ENCODE measurements around the gene LRCOL1. TPM values are rescaled to one million over a fixed set of nuclear protein-coding genes. Genes with fewer than 3 reads are reported as not detected.

Gene LRCOL1
- total and polyA plus RNA-seq, 8 donors: 0.63 to 2.2 (median 1.4) TPM

DNA sequence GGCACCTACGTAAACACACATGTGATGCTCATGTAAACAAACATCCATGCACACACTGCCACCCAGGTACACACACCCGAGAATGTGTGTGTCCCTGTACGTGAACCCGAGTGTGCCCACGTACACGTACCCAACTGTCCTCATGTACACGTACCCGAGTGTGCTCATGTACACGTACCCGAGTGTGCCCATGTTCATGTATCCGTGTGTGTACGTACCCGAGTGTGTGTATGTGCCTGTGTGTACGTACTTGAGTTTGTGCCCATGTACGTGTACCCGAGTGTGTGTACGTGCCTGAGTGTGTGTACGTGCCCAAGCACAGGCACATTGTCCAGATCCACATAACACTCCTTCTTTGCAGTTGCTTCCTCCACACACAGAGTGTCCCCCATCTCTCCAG is 45.0 kb downstream of the LRCOL1 start:
- Histone ChIP-seq H3K36me3 (peaks cover 0 to 25% of the 10 kb centered on the region in 2 donors), H3K9me3 (no peaks in the 10 kb centered on the region), H3K4me3 (no peak overlapping the region), H3K4me1 (peaks cover 7 to 12% of the 10 kb centered on the region in 2 donors), H3K27me3 (peaks cover 0 to 10% of the 10 kb centered on the region in 2 donors), H3K27ac (no peak overlapping the region)
- ATAC-seq (no peak), DNase-seq (no peak)
- intact Hi-C loops (cut with DNase I): no loop called here
- TF ChIP-seq, protein P1, sequence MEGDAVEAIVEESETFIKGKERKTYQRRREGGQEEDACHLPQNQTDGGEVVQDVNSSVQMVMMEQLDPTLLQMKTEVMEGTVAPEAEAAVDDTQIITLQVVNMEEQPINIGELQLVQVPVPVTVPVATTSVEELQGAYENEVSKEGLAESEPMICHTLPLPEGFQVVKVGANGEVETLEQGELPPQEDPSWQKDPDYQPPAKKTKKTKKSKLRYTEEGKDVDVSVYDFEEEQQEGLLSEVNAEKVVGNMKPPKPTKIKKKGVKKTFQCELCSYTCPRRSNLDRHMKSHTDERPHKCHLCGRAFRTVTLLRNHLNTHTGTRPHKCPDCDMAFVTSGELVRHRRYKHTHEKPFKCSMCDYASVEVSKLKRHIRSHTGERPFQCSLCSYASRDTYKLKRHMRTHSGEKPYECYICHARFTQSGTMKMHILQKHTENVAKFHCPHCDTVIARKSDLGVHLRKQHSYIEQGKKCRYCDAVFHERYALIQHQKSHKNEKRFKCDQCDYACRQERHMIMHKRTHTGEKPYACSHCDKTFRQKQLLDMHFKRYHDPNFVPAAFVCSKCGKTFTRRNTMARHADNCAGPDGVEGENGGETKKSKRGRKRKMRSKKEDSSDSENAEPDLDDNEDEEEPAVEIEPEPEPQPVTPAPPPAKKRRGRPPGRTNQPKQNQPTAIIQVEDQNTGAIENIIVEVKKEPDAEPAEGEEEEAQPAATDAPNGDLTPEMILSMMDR (IDR thresholded peaks at IDR 0.05): no peak

DNA sequence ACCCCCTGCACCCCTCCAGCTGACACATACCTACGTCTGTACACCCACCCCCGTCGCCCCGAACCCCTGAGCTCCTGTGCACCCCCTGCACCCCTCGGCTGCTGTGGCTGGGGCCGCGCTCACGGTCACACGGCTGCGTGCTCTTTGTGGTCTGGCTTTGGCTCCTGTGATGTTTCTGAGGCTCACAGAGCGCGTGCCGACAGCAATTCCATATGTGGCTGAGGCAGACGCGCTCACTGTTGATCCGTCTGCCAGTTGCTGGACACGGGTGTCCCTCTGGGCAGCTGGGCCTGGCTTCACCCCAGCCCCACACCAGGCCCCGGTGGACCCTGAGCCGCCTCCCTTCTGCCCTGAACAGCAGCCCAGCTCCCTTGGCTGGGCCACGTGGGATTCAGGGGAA is 46.5 kb downstream of the LRCOL1 start:
- DNase-seq (no peak), ATAC-seq (no peak)
- no peak overlapping the region for H3K27ac ChIP-seq
- no peak overlapping the region for H3K4me3 ChIP-seq
- no peaks in the 10 kb centered on the region for H3K9me3 ChIP-seq
- intact Hi-C loops (cut with DNase I): no loop called here
- peaks cover 0 to 23% of the 10 kb centered on the region in 2 donors for H3K27me3 ChIP-seq
- TF ChIP-seq, protein P1 (IDR thresholded peaks at IDR 0.05): no peak
- peaks cover 8 to 19% of the 10 kb centered on the region in 2 donors for H3K4me1 ChIP-seq
- peaks cover 0 to 16% of the 10 kb centered on the region in 2 donors for H3K36me3 ChIP-seq

DNA sequence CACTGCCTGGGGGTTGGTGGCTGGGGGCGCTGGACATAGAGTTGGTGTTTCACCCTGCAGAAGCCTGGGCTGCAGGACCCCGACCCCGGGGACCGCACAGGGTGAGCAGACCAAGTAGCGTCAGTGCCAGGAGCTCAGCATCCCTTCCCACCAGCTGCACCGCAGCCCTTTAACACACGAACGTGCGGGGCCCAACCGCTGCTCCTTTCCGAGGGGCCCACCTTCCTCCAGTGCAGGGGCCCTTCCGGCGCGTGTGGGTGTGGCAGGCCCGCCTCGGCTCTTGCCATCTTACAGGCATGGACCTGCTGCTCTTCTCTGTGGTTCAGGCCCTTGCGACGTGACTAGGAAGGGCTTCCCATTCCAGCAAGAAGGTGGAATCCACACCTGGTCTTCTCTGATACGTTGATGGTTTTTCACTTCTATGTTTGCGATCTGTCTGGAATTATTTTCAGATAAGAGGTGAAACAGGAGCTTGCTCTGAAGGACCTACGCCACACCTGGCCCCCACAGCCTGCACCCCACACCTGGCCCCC is 47.8 kb downstream of the LRCOL1 start:
- no peak for DNase-seq
- intact Hi-C loops (cut with DNase I): no loop called here
- Histone ChIP-seq H3K4me1 (peaks cover 8 to 29% of the 10 kb centered on the region in 2 donors), H3K9me3 (no peaks in the 10 kb centered on the region), H3K4me3 (no peak overlapping the region), H3K36me3 (peaks cover 0 to 14% of the 10 kb centered on the region in 2 donors), H3K27ac (no peak overlapping the region), H3K27me3 (peaks cover 0 to 32% of the 10 kb centered on the region in 2 donors)
- ATAC-seq: no peak
- TF ChIP-seq, protein P1 (IDR thresholded peaks at IDR 0.05): no peak

DNA sequence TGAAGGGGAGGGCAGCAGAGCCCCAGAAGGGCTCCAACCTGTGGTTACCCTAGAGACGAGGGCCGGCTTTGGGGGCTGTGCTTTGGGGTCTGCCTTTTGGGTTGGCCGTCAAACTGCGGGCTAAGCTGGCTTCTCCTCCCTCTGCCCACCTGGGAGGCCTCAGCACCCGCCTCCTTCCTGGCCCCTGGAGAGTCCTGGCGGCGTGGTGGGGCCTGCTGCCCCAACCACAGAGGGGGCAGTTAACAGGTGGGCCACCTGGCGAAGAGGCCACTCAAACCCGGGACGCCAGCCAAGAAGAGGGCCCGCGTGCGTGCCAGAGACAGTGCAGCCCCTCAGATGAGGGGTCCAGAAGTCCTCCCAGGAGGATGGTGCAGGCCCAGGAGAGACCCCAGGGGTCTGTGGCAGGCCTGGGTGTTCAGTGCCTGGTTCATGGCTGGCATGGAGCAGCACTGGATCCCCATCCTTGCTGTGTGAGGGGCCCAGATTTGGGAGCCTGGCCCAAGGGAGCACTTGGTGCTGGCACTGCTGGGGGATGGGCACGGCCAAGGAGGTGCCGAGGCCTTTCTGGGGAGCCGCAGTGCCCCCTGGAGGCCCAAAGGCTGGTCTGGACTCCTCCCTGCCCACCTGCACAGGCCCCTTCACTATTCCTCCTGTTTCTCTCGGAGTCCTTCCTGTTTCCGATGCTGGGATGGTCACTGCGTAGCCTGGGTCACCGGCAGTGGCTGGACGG is 48.8 kb downstream of the LRCOL1 start:
- Histone ChIP-seq H3K9me3 (no peaks in the 10 kb centered on the region), H3K27ac (no peak overlapping the region), H3K4me1 (peaks cover 8 to 29% of the 10 kb centered on the region in 2 donors), H3K36me3 (peaks cover 0 to 7% of the 10 kb centered on the region in 2 donors), H3K27me3 (peaks cover 0 to 32% of the 10 kb centered on the region in 2 donors), H3K4me3 (peak overlapping the region in 1 of 2 donors; percentile 56)
- intact Hi-C loops (cut with DNase I): no loop called here
- TF ChIP-seq, protein P1 (IDR thresholded peaks at IDR 0.05): no peak
- DNase-seq (peak in 1 of 4 donors; percentile 53), ATAC-seq (peak; percentile 3)

DNA sequence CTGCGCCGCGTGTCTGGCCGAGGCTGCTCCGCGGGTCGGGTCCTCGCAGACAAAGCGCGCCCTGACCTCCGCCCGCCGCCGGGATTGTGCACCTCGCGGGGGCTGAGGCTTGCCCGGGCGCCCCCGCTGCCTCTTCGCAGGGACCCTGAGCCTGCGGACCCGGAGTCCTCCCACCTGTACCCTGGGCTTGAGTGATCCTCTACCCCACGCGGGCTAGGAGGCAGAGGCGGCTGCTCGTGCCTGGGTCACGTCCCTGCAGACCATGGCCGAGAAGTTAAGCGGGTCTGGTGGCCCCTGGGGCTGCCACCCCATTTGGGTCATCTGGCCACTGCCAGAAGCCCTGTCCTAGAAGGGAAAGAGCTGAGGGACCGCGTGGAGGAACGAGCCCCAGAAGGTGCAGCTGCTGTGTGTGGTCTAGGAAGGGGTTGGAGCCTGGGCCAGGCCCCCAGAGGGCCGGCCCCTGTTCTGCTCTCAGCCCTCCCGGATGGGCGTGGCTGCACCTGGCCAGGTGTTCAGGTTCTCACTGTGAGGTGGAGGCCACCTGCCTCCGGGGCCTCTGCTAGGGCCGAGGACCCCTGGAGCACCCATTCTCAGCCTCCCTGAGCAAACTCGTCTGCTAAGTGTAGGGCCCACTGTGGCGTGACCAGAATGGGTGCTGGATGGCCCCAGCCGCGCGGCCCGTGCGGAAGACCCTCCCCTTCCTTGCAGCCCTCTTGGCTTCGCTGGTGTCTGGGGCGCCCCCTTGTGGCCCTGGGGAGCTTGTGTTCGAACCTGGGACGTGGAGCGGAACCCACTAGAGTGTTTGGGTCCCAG is 49.6 kb downstream of the LRCOL1 start:
- H3K27ac ChIP-seq: no peak overlapping the region
- DNase-seq (peak in 3 of 4 donors; percentile 50 to 89 (median 78)), ATAC-seq (peak; percentile 66)
- peaks cover 8 to 29% of the 10 kb centered on the region in 2 donors for H3K4me1 ChIP-seq
- intact Hi-C loops (cut with DNase I): no loop called here
- TF ChIP-seq, protein P1 (IDR thresholded peaks at IDR 0.05): peak; percentile 66 to 71
- no peaks in the 10 kb centered on the region for H3K9me3 ChIP-seq
- peak overlapping the region; percentile 42 to 56 for H3K4me3 ChIP-seq
- peaks cover 0 to 5% of the 10 kb centered on the region in 2 donors for H3K36me3 ChIP-seq
- peaks cover 0 to 32% of the 10 kb centered on the region in 2 donors for H3K27me3 ChIP-seq

Measured in left lung (tissue), 10 donors.